GM15510 (cell line): ENCODE results near the gene SRRD.
A peak's percentile ranks its signal among the peaks of the same experiment; 100 is the strongest.

ENCODE experiments used
- POLR2A ChIP-seq: IDR thresholded peaks from 3 replicates; pipeline ENCODE4 v1.6.1; 2011; ENCODE audit warnings: borderline replicate concordance; ENCODE audit not compliant: insufficient read length; ENCODE audit errors: extremely low read depth

The SRRD gene

GRCh38 chr22:26494506-26494905, 10.8 kb downstream of the SRRD start:
- TF ChIP-seq POLR2A = no peak

GRCh38 chr22:26496456-26496855, 12.8 kb downstream of the SRRD start:
- TF ChIP-seq POLR2A = no peak

GRCh38 chr22:26499188-26499703, 15.6 kb downstream of the SRRD start:
- TF ChIP-seq POLR2A = no peak

GRCh38 chr22:26501996-26502395, 18.3 kb downstream of the SRRD start:
- no peak for TF ChIP-seq POLR2A

- TF ChIP-seq POLR2A = no peak
These were observed 19.2 kb downstream of the SRRD start for GRCh38 chr22:26502688-26503561.

GRCh38 chr22:26503758-26504157, 20.1 kb downstream of the SRRD start:
- no peak for TF ChIP-seq POLR2A

- no peak for TF ChIP-seq POLR2A
These were observed 24.5 kb downstream of the SRRD start for GRCh38 chr22:26508148-26508547.

GRCh38 chr22:26512149-26512793, 28.6 kb downstream of the SRRD start, which contains the start of gene TFIP11:
TSS of gene TFIP11 (minus strand) at chr22:26512473. CDS start at chr22:26510272, 2,201 bp downstream.
- peak; percentile 86 for TF ChIP-seq POLR2A

GRCh38 chr22:26513838-26514237, 30.2 kb downstream of the SRRD start:
- no peak for TF ChIP-seq POLR2A

- no peak for TF ChIP-seq POLR2A
These were observed 30.9 kb downstream of the SRRD start for GRCh38 chr22:26514419-26515161.

- no peak for TF ChIP-seq POLR2A
These were observed 32.3 kb downstream of the SRRD start for GRCh38 chr22:26515931-26516330.

- TF ChIP-seq POLR2A = no peak
These were observed 32.8 kb downstream of the SRRD start for GRCh38 chr22:26516503-26516902.

- TF ChIP-seq POLR2A = no peak
These were observed 33.8 kb downstream of the SRRD start for GRCh38 chr22:26517429-26517828.

GRCh38 chr22:26522012-26522411, 38.3 kb downstream of the SRRD start:
- no peak for TF ChIP-seq POLR2A

GRCh38 chr22:26522592-26522991, 38.9 kb downstream of the SRRD start:
- no peak for TF ChIP-seq POLR2A
